Activated T-cell treated with anti-CD3 and anti-CD28 coated beads for 4 hours (primary cell): ENCODE data around the gene ODAM.
"Not testable (repeated sequence)": the region's sequence is repeated elsewhere in the genome, so short reads cannot be mapped to it uniquely, and the experiment has no call there.

Experiments used
- DNase-seq: peaks from one replicate; pipeline ENCODE4 v3.0.0-alpha.2; 2020

The ODAM gene, protein sequence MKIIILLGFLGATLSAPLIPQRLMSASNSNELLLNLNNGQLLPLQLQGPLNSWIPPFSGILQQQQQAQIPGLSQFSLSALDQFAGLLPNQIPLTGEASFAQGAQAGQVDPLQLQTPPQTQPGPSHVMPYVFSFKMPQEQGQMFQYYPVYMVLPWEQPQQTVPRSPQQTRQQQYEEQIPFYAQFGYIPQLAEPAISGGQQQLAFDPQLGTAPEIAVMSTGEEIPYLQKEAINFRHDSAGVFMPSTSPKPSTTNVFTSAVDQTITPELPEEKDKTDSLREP

DNA sequence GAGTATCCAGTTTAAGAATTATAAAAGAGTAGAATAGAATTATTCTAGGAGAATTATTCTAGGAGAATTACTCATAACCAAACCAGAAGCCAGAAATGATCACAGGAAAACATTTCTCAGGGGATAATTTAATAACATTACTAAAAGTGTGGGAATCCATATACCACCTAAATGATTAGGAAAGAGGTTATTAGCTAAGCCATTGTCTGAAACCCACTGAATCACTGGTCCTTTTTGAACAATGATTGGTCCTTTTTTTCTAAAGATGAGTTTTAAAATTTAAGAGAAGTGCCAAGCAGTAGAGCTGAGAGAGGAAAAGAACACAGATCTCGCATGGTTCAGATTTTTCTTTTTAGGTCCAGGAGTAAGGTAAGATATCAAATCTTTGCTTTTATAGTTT is at the start of gene ODAM:
TSS of gene ODAM (plus strand) at position 301 of the 400 bp plus-strand sequence. CDS start 819 bp downstream, outside the sequence.
- DNase-seq: no peak

DNA sequence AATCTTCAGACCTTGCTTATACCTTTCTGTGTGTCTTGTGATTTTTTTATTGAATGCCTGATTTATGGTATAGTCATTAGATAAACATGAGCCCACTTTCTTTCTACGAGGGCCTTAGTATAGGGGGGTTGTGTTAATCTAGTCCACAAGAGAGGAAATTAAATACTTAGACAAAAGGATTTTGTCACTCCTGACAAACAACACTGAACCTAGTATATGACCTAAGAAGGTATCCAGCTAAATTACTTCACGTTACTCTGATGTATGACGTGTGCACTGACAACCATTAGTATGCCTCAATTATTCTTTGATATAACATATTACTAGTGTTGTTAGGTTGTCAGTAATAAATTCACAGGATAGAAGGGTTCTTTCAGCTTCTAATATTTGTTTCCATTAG is 44.3 kb upstream of the ODAM start:
- no peak for DNase-seq

DNA sequence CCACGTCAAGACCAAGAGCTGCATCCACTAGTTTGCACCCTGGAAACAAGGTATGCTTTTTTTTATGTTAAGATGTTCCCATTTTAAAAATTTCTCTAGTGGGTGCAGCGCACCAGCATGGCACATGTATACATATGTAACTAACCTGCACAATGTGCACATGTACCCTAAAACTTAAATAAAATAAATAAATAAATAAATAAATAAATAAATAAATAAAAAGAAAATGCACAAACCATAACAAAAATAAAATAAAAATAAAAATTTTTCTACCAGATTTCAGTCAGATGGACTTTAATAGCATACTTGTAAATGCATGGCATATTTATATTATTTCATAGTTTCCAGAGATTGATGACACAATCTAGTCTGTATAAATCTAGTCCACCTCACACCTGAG is 43.4 kb upstream of the ODAM start:
- DNase-seq: no peak

DNA sequence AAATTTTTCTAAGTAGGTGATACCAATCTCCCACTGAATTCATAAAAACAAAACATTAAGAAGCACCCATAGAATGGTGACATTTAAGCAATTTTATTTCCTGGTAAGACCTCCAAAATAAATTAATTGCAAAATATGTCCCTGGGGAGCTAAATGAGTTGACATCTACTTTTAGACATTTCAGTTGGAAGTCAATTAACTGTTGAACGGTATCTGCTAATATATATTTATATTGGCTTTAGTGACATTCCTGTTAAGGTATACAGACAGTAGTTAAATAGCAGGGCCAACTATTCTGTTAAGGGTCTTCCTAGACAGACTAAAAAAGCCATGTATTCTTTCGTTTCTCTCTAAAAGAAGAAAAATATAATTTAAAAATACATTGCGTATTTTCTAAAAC is 41.6 kb upstream of the ODAM start, which contains the start of gene PRR27:
TSS of gene PRR27 (plus strand) at position 301 of the 400 bp plus-strand sequence. CDS start 139 bp downstream, outside the sequence.
- no peak for DNase-seq

DNA sequence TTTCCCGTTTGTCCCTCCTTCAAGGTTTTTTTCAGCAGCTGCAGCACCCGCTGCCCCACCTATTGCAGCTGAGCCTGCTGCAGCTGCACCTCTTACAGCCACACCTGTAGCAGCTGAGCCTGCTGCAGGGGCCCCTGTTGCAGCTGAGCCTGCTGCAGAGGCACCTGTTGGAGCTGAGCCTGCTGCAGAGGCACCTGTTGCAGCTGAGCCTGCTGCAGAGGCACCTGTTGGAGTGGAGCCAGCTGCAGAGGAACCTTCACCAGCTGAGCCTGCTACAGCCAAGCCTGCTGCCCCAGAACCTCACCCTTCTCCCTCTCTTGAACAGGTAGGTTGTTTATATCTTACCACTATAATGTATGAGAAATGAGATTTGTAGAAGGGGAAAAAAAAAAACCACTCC is 36.9 kb upstream of the ODAM start:
- no peak for DNase-seq

DNA sequence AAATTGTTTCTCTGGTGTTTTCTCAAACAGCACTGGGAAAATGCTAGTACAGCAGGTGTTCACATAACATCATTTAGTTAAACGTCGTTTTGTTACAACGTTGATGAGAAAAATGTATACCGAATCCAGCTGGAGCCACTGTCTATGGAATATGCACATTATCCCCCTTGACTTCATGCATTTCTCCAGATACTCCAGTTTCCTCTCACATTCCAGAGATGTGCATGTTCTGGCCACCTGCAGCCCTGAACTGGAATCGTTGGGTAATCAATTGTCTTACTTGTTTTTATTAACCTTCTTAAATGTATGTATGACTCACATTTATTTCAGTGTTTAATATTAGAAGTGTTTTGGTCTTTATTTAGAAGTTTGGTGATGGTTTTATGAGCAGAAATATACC is 18.4 kb upstream of the ODAM start:
- no peak for DNase-seq

DNA sequence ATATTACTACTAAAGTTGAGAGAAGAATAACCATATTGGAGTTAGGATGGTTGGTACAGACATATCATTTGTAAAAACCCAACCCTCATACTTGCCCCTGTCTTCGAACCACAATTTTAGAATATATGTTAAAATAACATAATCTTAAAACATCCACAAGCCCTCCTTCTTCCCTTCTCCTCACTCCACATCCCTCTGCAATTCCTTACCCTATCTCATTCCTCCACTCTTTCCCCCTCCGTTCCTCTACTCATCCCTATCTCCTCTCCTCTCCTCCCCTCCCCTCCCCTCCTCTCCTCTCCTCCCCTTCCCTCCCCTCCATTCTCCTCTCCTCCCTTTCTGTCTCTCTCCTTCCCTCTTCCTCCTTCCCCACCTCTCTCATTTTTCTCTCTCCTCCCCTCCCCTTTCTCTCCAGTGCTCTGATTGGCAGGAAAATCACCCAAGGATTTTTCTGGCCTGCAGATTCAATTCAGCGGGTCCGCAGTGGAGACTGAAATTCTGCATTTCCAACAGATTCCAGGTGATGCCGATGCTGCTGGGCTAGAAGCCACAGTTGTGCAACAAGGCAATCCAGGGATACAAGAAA is 17.4 kb upstream of the ODAM start:
- DNase-seq: no peak

DNA sequence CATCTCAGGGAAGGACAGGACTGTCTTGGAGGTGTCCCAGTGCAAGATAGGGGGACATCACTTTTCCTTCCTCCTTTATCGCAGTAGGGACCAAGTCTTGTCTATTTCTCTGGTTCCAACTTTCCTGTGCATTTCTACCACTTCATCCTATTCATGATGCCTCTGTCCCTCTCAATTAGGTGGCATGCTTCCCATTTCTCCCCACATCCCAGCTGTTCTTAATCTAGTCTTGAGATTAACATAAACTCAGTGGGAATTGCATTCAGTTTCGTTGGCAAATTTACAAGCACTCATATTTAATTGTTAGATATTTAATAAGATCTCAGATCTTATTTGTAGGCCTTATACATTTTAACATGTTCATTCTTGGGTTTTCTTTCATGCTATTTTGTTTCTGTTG is 15.7 kb upstream of the ODAM start:
- DNase-seq: no peak

DNA sequence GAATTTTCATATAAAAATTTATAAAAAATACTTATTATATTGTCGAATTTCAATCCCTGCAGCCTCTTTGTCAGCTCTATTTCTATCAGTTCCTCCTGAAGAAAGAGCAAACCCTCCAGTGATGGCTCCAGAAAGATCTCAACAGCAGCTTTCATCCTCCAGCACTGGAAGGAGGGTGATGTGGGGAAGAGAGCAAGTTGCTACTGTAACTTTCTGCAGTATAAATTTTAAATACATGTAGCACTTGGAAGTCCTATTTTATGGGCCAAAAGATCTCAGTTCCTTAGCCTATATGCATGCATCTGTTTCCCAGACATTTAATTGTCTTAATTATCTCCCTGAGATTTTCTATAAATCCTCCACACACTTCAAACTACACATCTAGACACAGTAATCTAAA is 13.7 kb upstream of the ODAM start:
- no peak for DNase-seq

DNA sequence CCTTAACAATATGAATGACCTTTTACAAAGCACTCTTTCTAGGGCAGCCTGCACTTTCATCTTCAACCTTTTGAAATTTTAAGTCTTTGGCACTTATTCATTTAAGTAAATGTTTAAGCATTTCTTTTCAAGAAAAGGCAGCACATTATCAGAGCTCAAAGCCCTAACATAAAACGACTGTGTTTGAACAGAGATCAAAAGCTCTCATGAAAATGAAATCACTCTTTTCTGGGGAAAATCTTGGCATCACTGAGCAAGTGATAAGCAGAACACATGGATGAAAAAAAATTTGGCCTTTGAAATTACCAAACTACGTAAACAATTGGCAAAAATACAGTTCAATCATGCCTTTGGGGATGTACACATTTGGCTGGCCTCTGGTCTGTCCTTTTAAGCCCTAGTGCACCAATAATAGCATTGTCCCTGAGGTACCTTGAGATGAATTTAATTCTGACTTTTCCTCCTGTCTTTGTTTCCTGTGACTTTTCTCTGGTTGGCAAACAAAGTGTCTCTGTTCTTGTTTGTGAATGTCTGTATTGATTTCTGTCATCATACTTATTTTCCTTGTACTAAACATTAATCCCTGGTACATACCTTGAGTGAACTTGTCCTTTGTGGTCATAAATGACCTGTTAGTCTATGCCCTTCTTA is 12.9 kb upstream of the ODAM start:
- DNase-seq: no peak

DNA sequence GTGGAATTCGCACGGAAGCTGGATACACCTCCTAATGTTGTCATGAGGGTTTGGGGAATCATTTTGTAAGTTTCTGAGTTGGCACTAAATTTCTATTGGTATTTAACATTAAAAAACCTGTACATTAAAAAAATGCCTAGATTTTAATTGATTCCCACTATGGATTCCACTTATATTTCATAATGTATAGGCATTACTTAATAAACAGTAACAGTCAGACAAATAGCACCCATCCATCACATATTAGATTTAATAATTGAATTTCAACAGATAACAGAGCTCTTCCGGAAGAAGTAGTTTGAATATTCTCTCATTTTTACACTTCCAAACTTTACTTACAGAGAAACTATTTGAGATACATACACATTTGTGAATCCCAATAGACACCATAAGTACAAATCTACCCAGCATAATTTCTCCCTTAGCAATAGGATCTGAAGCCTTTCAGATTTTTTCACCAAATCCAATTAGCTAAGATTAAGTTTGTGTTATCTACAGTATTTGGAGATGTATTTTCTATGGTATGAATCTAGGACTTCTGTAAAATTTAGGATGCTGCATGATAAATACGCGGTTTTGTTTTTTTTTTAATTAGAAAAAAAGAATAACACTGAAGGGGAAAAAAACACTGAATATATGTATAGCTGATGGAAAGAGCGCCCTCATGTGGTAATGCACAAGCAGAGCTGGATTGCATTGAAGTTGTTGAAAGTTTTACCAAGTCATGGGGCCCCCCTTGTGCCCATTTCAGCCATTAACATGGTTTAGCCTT is 12.2 kb upstream of the ODAM start:
- no peak for DNase-seq

DNA sequence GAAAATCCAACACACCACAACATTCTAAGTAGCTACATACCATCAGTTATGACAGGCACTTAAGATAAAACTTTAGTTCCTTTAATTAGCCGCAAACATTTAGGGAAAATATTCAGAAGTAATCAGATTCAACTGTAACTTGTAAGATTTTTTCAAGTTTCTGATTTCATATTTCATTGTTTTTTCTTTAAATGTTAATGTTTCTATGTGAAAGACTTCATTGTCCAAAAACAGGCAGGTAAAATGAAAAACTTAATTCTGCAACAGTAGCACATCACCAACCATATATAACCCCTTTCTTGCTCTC is 11.6 kb upstream of the ODAM start:
- DNase-seq: no peak

DNA sequence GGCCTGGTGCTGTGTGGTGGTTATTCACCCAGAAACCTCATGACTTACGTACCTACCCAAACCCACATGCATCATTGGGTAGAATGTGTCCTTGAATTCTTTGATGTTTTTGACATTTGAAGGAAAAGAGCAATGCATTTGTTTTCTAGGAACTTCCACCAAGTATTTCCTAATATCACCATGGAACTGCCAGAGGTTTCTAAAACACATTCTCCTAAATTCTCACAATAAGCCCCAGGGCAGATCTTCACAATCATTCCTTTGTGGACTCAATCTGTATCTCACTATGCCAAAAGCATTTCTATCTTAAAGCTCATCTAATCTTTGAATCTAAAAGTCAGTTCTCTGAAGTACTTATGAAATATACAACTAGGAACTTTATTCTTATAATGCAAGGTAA is 8.3 kb upstream of the ODAM start:
- DNase-seq: no peak

DNA sequence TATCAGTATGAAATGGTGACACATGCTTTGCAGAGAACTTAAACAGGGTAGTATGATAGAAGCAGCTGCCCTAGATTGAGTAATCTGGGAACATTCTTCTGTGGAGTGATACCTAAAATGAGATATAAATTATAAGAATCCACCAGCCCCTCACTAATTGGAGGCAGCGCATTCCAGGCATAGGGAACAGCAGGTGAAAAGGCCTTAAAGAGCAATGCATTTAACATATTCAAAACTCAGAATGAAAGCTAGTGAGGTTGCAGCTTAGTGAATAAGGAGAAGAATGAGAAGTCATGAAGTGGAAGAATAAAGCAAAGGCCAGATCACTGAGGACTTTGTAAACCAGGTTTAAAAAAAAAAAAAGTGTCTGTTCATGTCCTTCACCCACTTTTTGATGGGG is 4.9 kb upstream of the ODAM start:
- no peak for DNase-seq

DNA sequence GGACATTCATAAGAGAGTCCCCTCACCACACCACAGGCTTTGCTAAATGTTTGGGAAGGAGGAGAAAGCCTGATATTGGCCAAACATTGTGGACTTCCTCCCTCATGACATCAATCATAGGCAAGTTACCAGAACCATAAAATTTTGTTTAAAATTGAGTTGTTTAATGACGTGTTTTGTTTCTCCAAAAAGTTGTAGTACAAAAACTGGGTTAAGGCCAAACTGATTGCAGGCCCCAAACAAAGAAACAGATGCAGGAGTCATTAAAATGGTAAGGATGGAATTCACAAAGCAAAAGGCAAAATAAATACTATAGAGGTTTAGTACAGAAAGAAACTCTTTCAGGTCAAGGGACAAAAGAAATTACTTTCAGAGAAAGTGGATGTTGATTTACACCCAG is 3.9 kb upstream of the ODAM start:
- DNase-seq: no peak

DNA sequence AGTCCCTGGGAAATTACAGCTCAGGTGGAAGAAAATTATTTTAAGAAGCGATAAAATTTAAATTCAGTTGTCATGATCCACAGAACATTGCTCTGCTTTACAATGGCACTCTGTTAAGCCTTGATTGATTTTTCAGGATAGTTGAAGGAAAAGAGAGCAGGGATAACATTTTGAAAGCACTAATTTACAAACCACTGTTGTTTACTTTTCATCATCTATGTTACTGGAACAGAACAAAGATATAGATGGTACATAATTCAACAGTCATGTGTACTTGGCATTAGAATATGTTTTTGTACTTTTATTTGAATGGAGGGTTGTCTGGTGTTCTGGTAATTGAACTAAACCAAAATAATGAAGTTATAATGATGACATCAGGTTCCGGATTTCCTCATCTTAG is 2.6 kb upstream of the ODAM start:
- no peak for DNase-seq

DNA sequence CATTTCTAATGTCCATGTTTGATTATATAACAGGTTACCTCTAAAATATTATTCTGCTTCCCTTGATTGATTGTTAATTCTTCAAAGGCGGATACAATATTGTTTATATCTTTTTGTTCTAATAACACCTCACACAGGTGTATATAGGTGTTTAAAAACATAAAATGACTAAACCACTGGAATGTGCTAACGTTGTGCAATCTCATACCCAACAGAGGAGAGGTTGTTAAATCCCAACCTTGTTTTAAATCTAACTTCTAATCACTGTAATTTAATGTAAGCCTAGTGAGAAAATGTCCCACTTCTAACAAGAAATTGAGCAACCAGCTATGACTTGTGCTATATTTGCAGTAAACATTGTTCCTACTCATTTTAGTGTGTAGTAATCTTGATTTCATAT is 1.3 kb downstream of the ODAM start:
- DNase-seq: no peak

DNA sequence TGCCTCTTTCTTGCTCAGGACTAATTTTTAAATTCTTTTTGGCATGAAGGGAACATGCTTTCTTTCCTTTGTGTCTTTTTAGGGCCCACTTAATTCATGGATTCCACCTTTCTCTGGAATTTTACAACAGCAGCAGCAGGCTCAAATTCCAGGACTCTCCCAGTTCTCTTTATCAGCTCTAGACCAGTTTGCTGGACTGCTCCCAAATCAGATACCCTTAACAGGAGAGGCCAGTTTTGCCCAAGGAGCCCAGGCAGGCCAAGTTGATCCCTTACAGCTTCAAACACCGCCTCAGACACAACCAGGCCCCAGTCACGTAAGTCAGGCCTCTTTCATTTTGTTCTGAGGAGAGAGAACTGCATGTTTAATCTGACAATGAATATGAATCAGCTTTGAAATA is 2.3 kb downstream of the ODAM start:
- DNase-seq: no peak

DNA sequence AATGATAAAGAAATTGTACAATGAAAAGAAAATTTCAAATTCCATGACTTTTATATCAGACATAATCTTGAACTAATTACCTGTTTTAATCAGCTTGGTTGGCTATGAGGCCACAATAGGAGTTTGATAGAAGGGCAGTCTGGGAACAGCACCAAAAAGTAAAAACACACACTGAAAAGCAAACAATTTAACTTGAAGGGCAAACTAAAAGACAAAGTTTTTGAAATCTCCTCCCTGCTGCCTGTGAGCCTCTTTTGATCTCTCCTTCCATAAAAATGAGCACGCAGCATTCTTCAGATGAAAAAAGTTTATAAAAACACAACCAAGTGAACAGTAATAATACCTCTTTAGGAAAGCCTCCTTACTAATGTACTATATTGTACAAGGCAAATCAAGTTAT is 8.1 kb downstream of the ODAM start:
- no peak for DNase-seq

DNA sequence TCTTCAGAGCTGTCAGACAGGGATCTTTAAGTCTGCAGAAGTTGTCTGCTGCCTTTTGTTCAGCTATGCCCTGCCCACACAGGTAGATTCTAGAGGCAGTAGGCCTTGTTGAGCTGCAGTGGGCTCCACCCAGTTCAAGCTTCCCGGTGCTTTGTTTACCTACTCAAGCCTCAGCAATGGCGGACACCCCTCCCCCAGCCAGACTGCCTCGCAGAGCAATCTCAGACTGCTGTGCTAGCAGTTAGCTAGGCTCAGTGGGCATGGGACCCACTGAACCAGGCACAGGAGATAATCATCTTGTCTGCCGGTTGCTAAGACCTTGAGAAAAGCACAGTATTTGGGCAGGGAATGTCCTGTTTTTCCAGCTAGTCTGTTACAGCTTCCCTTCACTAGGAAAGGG is 17.2 kb downstream of the ODAM start:
- not testable (repeated sequence) for DNase-seq

DNA sequence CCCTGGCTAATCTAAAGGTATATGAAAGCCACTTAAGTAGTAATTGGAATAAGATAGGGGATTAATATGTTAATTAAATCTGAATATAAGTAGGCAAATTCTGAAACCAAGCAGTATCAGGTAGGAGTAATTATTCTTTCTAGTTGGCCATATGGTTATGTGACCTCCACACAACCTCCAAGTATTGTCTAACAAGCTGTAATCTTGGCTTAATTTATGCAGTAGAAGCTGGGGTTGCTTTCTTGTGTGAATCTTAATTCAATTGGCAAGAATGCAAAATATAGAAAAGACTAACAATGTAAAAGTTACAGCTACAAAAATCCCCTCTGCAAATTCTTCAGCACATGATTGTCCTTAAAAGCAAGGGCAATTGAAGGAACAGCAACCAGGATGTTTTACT is 20.6 kb downstream of the ODAM start:
- DNase-seq: not testable (repeated sequence)

DNA sequence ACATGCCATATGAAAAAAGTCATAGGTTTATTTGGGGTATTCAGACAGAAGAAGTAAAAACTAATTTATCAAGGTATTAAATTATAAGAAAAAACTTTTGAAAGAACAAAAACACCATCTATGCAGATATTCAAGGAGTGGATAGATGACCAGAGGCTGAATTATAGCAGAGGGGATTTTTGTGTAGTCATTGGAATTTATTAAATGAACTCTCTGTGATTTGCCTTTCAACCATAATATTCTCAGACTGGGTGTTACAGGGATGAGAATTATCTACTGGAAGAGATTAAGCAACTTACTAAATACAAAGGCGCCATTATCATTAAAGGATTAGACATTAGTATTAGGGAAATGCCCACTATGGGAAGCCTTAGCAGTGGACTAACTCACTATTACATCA is 21.0 kb downstream of the ODAM start:
- not testable (repeated sequence) for DNase-seq

DNA sequence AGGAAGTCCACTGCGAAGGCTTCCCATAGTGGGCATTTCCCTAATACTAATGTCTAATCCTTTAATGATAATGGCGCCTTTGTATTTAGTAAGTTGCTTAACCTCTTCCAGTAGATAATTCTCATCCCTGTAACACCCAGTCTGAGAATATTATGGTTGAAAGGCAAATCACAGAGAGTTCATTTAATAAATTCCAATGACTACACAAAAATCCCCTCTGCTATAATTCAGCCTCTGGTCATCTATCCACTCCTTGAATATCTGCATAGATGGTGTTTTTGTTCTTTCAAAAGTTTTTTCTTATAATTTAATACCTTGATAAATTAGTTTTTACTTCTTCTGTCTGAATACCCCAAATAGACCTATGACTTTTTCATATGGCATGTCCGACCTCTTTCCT is 25.9 kb downstream of the ODAM start:
- not testable (repeated sequence) for DNase-seq

DNA sequence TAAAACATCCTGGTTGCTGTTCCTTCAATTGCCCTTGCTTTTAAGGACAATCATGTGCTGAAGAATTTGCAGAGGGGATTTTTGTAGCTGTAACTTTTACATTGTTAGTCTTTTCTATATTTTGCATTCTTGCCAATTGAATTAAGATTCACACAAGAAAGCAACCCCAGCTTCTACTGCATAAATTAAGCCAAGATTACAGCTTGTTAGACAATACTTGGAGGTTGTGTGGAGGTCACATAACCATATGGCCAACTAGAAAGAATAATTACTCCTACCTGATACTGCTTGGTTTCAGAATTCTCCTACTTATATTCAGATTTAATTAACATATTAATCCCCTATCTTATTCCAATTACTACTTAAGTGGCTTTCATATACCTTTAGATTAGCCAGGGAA is 26.3 kb downstream of the ODAM start:
- not testable (repeated sequence) for DNase-seq
